ENCODE measurements around the gene KCNJ6.

Gene KCNJ6

GRCh38 chr21:37711836-37712568 lies 204.3 kb downstream of the KCNJ6 start:
- no peak for FAIRE-seq

- FAIRE-seq: no peak
Observed at GRCh38 chr21:37711286-37711829, 204.9 kb downstream of the KCNJ6 start.

GRCh38 chr21:37710546-37711285 lies 205.5 kb downstream of the KCNJ6 start:
- no peak for FAIRE-seq

GRCh38 chr21:37704751-37705150 lies 211.5 kb downstream of the KCNJ6 start:
- no peak for FAIRE-seq

GRCh38 chr21:37702241-37702640 lies 214.0 kb downstream of the KCNJ6 start:
- FAIRE-seq: no peak

- FAIRE-seq: no peak
Observed at GRCh38 chr21:37700641-37701202, 215.5 kb downstream of the KCNJ6 start.

- no peak for FAIRE-seq
Observed at GRCh38 chr21:37699024-37699775, 217.1 kb downstream of the KCNJ6 start.

- no peak for FAIRE-seq
Observed at GRCh38 chr21:37696936-37697335, 219.3 kb downstream of the KCNJ6 start.

- FAIRE-seq: no peak
Observed at GRCh38 chr21:37695111-37695510, 221.1 kb downstream of the KCNJ6 start.

- no peak for FAIRE-seq
Observed at GRCh38 chr21:37688952-37689659, 227.2 kb downstream of the KCNJ6 start.

GRCh38 chr21:37686991-37687810 lies 229.1 kb downstream of the KCNJ6 start:
- no peak for FAIRE-seq

GRCh38 chr21:37684547-37684946 lies 231.7 kb downstream of the KCNJ6 start:
- no peak for FAIRE-seq

GRCh38 chr21:37684115-37684493 lies 232.2 kb downstream of the KCNJ6 start:
- no peak for FAIRE-seq

GRCh38 chr21:37683396-37684114 lies 232.7 kb downstream of the KCNJ6 start:
- FAIRE-seq: no peak

- no peak for FAIRE-seq
Observed at GRCh38 chr21:37682966-37683365, 233.3 kb downstream of the KCNJ6 start.

- no peak for FAIRE-seq
Observed at GRCh38 chr21:37677006-37677405, 239.3 kb downstream of the KCNJ6 start.

- FAIRE-seq: no peak
Observed at GRCh38 chr21:37675202-37675801, 241.0 kb downstream of the KCNJ6 start.

GRCh38 chr21:37673801-37674575 lies 242.3 kb downstream of the KCNJ6 start:
- no peak for FAIRE-seq

- FAIRE-seq: no peak
Observed at GRCh38 chr21:37671381-37671780, 244.9 kb downstream of the KCNJ6 start.

- no peak for FAIRE-seq
Observed at GRCh38 chr21:37670883-37671282, 245.4 kb downstream of the KCNJ6 start.

Measured in G401.6 (cell line).